Heart left ventricle (tissue), 13 donors: ENCODE measurements around the gene CNOT9.

Experiments used
- POLR2A ChIP-seq, 2 donors: fragments of 450-650 bp; IDR thresholded peaks; one replicate each; pipeline ENCODE4 v1.6.1; 2017; ENCODE audit warnings: antibody characterized with exemption in 2 of 2, mild to moderate bottlenecking in 2 of 2, moderate library complexity in 2 of 2
- TF ChIP-seq, protein P1 (sequence below), 12 donors: fragments of 200-600 bp; sonication (generic) in 4 of 12; IDR thresholded peaks; one replicate each; pipeline versions ENCODE4 v1.5.0 to v1.8.0; 2018 to 2022; ENCODE audit warnings: antibody characterized with exemption in 12 of 12, mild to moderate bottlenecking in 5 of 12
- donor health status: ischemic (EF 13 %, LVEDD 7.1; RV severe dilation, severe dysfunction).
- donor health status: DM: no; HTN: yes; CAD: no.
- donor health status: DM: no; HTN: no; CAD: no.
- donor health status: ischemic (EF 25% LVEDD 6.9; RV normal size, moderate dysfunction).
- donor health status: ischemic (EF 25% LVEDD 5.7; RV mildly dilated, moderate dysfunction).
- donor health status: ischemic (EF 35%, LVEDD 5.7; RV mildly dilated, moderate dysfunction).
- donor health status: nonischemic (EF 11% LVEDD 7.7; RV severe dilation, severe dysfunction).
- donor health status: DM: yes; HTN: yes; CAD: no.
- donor health status: PGD.
- donor health status: ischemic (EF 29% LVEDD 5.4; RV normal size, mild dysfunction).
- donor health status: nonischemic (EF 23%, LVEDD 6.1; RV moderate dilation, normal function).

- TF ChIP-seq, protein P1, sequence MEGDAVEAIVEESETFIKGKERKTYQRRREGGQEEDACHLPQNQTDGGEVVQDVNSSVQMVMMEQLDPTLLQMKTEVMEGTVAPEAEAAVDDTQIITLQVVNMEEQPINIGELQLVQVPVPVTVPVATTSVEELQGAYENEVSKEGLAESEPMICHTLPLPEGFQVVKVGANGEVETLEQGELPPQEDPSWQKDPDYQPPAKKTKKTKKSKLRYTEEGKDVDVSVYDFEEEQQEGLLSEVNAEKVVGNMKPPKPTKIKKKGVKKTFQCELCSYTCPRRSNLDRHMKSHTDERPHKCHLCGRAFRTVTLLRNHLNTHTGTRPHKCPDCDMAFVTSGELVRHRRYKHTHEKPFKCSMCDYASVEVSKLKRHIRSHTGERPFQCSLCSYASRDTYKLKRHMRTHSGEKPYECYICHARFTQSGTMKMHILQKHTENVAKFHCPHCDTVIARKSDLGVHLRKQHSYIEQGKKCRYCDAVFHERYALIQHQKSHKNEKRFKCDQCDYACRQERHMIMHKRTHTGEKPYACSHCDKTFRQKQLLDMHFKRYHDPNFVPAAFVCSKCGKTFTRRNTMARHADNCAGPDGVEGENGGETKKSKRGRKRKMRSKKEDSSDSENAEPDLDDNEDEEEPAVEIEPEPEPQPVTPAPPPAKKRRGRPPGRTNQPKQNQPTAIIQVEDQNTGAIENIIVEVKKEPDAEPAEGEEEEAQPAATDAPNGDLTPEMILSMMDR (IDR thresholded peaks at IDR 0.05), result no peak
- no peak for TF ChIP-seq POLR2A (IDR thresholded peaks at IDR 0.05)
These were observed 8.2 kb downstream of the CNOT9 start for GRCh38 chr2:218576854-218577253.
